ENCODE results near the gene GRIK2.

GRIK2 gene

DNA sequence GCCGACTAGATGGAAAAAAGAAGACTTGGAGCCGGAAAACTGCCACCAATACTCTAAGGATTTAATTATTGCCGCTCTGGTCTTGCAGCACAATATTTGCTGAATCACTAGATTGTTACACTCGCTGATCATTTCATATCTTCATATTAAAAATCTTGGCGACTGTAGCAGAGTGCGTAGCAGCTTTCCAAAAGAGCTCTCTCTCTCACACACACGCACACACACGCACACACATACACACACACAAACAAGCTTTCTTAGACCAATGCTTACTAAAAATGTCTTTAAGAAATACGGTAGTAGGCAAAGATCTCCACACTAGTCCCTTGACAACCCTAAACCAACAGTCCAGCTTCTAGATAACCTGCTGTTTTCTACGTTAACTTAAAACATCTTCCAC is 7.7 kb downstream of the GRIK2 start:
- DNase-seq = no peak

DNA sequence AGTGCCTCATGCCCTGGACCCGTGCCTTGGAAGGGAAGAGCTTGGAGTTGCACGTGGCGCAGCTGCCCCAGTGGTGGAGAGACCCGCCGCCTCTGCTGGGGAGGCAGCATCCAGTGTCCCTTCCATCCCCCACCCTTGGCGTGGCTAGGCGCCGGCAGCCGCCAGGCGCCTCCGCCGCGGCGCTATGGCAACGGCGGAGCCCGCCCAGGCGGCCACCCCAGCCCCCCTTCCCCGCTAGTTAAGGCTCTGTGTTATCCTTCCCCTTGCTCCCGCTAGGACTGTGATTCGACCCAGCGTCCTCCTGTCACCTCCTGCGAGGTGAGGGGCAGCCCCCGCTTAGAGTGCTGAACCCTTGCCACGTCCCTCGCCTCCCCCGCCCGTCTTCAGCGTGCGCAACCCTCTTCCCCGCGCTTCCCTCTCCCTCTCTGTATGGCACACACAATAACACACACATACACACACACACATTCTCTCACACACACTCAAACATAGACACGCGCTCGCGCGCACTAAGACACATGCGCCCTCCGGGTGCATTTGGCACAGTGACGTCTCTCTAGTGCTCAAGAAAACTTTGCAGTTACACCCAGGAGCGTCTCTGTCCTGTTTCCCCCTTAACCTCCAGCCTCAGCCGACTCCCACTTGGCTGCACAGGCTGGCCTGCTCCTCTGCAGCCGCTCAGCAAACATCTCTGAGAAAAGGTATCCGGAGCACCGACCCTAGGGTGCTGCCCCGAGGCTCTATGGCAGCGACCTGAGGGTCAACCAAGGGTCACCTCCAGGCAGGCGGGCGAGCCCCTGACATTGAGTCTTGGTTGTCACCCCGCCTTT is 8.5 kb downstream of the GRIK2 start:
- DNase-seq = no peak

DNA sequence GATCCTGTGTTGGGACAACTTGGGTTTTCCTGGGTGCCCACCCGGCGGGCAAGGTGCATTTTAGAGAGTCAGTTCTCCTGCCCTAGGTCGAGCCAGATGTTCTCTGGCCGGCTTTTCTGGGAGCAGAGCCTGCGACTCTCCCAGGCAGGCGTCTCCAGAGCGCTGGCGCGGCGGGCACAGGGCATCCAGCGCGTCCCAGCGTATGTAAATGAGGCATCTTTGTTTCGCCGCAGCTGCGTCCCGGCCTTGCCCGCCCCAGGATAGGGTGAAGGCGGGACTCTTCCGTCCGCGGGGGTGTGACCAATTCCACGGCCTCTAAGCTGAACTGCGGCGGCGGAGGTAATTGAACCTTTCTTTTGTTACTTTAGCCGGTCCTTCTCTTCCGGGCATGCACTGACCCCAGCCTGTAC is 9.1 kb downstream of the GRIK2 start:
- no peak for DNase-seq

GRCh38 chr6:101403216-101403945 is 9.9 kb downstream of the GRIK2 start:
- no peak for DNase-seq

- no peak for DNase-seq
Measured at GRCh38 chr6:101404775-101405174, 11.3 kb downstream of the GRIK2 start.

GRCh38 chr6:101413773-101414172 is 20.3 kb downstream of the GRIK2 start:
- no peak for DNase-seq

GRCh38 chr6:101417900-101418299 is 24.4 kb downstream of the GRIK2 start:
- no peak for DNase-seq

DNA sequence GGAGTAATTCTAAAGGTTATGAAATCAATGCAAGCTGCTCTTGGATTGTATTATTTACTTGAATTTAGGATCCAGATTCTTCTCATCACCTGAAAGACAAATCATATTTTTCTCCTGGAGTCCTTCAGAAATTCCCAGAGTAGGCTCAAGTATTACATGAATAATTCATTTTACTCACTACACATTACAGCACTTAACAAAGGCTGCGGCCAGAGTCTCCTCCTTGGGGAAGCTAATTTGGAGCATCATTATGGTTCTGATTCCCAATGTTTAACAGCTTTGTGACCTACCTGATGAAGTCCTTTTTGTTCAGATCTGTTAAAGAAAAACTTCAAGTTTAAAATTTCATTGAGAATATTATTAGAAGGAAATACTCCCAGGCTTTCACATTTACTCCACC is 28.7 kb downstream of the GRIK2 start:
- DNase-seq = no peak

GRCh38 chr6:101422811-101423210 is 29.3 kb downstream of the GRIK2 start:
- no peak for DNase-seq

- DNase-seq = no peak
Measured at GRCh38 chr6:101429270-101429669, 35.8 kb downstream of the GRIK2 start.

GRCh38 chr6:101429845-101430244 is 36.3 kb downstream of the GRIK2 start:
- DNase-seq = no peak

DNA sequence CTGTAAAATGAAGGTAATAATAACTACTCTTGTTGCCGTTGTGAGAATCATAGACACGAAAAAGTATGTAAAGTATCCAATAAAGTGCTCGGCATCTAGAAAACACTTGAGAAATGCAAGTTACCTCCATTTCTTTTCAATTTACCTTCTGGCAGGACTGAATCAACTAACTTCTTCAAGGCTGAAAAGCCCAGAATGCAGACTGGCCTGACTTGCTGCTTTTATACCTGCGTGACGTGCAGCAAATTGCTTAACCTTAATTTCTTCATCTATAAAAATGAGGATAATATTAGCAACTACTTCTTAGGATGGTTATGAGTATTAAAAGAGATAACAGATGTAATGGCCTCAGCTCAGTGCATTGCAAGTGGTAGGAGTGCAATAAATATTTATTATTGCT is 39.6 kb downstream of the GRIK2 start:
- DNase-seq = no peak

GRCh38 chr6:101434601-101435000 is 41.1 kb downstream of the GRIK2 start:
- DNase-seq = no peak

DNA sequence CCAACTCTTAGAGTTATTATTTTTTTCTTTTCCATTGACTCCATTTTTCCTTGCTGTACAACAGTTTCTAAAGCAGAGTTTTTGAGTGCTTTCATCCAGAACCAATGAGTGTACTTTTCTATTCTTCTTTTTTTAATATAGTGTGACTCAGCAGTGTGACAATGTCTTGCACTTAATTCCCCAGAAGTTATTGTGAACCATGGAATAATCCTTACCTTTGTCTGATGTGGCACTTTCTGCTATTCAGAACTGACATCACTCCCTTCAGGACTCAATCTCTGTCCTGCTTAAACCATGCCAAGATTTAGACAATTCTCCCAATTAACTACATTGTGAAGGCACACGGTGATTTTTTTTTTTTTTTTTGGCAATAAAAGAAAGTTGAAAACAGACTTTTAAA is 41.5 kb downstream of the GRIK2 start:
- DNase-seq = no peak

GRCh38 chr6:101439790-101440189 is 46.3 kb downstream of the GRIK2 start:
- DNase-seq = no peak

GRCh38 chr6:101443315-101443714 is 49.8 kb downstream of the GRIK2 start:
- DNase-seq = no peak

DNA sequence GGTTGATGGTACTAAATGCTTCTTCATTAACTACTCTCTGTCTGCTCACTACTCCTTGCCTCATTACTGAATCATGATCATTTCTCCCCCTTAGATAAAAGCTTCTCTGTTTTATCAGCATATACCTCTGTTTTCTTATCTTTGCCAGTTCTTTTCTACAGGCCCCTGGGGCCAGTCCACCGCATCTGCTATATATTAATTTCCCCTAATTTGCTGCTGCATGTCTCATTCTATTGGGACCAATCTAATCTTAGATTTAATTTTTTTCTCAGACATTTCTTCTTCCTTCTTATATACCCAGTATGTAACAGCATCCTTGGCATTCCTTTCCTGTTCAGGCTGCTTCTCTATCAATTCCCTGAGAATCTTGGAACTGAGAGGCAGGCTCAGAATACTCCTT is 51.2 kb downstream of the GRIK2 start:
- DNase-seq = no peak

DNA sequence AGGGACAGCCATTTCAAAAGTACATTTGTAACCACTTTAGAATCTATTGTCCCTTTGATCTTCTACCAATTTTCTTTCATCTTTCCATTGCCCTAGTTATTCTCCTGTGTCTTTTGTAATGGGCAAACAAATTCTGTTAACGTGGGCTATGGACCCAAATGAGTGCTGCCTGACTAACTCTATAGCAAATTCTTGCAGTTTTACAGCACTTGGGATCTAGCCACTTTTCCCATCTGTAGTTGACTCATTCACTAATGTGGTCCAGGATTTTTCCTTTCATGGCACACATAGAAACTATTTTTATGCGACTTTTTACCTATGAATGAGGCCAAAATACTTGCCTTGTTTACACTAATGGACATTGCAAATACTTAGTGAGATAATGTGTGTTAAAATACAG is 52.0 kb downstream of the GRIK2 start:
- no peak for DNase-seq

DNA sequence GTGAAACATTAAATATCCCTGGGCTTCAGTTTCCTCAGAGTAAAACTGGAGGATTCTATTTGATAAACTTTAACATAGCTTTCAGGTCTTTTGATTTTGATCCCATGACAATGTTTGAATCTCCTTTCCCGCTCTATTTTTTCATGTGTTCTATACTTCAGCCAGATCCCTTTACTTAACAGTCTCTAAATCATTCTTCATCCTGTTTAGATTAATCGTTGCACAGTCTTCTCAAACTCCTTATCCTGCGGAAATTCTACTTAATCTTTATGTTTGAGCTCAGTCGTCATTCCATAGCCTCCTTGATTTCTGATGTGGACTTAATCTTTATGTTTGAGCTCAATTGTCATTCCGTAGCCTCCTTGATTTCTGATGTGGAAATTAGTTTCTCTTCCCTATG is 57.4 kb downstream of the GRIK2 start:
- DNase-seq = no peak

- no peak for DNase-seq
Measured at GRCh38 chr6:101451981-101452380, 58.5 kb downstream of the GRIK2 start.

DNA sequence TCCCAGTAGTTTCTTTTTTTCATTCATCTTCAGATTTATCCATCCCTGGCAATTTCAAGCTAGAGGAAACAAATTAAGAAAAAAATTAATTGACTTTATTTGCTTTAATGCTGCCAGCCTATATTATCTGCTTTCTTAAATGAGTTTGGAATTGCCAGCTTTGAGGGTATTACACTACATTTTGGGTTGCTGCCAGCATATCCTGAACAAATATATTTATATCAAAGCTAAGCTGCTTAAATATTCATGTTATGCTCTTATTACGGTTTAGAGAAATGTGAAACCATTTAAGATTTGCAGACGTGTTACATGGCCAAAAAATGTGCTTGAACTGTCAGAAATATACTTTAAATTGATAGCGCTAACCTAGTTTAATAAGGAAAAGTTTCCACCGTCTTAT is 59.7 kb downstream of the GRIK2 start:
- no peak for DNase-seq

GRCh38 chr6:101454106-101454676 is 60.7 kb downstream of the GRIK2 start:
- DNase-seq = no peak

GRCh38 chr6:101458336-101458735 is 64.8 kb downstream of the GRIK2 start:
- DNase-seq = no peak

DNA sequence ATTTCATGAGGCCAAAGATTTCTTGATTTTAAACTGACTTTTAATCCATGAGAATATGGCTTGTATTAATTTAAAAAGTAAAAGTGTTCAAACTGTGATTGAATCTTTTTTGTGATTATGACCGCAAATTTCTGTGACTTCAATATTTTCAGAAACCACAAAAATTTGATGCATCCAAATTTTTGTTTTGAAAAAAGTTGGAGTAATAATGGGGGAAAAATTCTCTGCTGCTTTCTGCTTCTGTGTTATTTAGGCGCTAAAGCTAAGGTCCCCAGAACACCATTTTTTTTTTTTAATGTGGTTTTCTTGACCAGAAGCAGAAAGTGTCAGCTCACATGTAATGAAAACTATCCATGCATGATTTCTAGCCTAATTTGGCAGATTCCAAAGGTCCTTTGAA is 65.3 kb downstream of the GRIK2 start:
- DNase-seq = no peak

Data from activated naive CD4-positive, alpha-beta T cell treated with anti-CD3 and anti-CD28 coated beads, Interleukin-2, amount 50 U/mL, for 16 hours (primary cell).